Endodermal cell (in vitro differentiated cells): Measurements from ENCODE around the gene CFHR2. TPM values are rescaled to one million over a fixed set of nuclear protein-coding genes. Genes with fewer than 3 reads are reported as not detected.

Experiments used
- DNase-seq: peaks from one replicate; pipeline ENCODE4 v3.0.0-alpha.2; 2017
- H3K27ac ChIP-seq: 2 replicates; pipeline ENCODE4 v1.5.1; 2013; ENCODE audit warnings: mild to moderate bottlenecking, low read depth, low read length, moderate library complexity
- H3K27me3 ChIP-seq: 2 replicates; pipeline ENCODE4 v1.6.1; 2013; ENCODE audit warnings: mild to moderate bottlenecking, low read length, moderate library complexity; ENCODE audit not compliant: insufficient read depth, control insufficient read depth, poor library complexity, severe bottlenecking
- H3K36me3 ChIP-seq: 2 replicates; pipeline ENCODE4 v1.7.0; 2013; ENCODE audit warnings: mild to moderate bottlenecking, low read length, moderate library complexity; ENCODE audit not compliant: control insufficient read depth, insufficient read depth
- H3K4me1 ChIP-seq: one replicate; pipeline ENCODE4 v1.7.0; 2013; ENCODE audit warnings: low read length; ENCODE audit not compliant: control insufficient read depth, insufficient read depth
- H3K4me3 ChIP-seq: 2 replicates; pipeline ENCODE4 v1.5.1; 2013; ENCODE audit warnings: mild to moderate bottlenecking, low read length, moderate library complexity
- H3K9ac ChIP-seq: 2 replicates; pipeline ENCODE4 v1.6.1; 2013; ENCODE audit warnings: mild to moderate bottlenecking, low read length, moderate library complexity; ENCODE audit not compliant: poor library complexity, severe bottlenecking; ENCODE audit errors: extremely low read depth
- H3K9me3 ChIP-seq: 2 replicates; pipeline ENCODE4 v1.6.1; 2013; ENCODE audit warnings: mild to moderate bottlenecking, low read length, moderate library complexity; ENCODE audit not compliant: control insufficient read depth
- H3K27ac Mint-ChIP-seq: 2 replicates; pipeline ENCODE4 v1.8.0; 2020; ENCODE audit warnings: mixed read lengths
- H3K27me3 Mint-ChIP-seq: 2 replicates; pipeline ENCODE4 v1.8.0; 2021; ENCODE audit warnings: mild to moderate bottlenecking, mixed read lengths; ENCODE audit not compliant: insufficient read depth
- H3K36me3 Mint-ChIP-seq: 2 replicates; pipeline ENCODE4 v1.8.0; 2020; ENCODE audit warnings: low read depth, mixed read lengths
- H3K4me1 Mint-ChIP-seq: 2 replicates; pipeline ENCODE4 v1.8.0; 2020; ENCODE audit warnings: mixed read lengths
- H3K4me3 Mint-ChIP-seq: 2 replicates; pipeline ENCODE4 v1.8.0; 2020; ENCODE audit warnings: mild to moderate bottlenecking, moderate library complexity, mixed read lengths
- H3K9me3 Mint-ChIP-seq: 2 replicates; pipeline ENCODE4 v1.8.0; 2020; ENCODE audit warnings: mild to moderate bottlenecking, mixed read lengths
- CTCF ChIP-seq: fragments of 200-600 bp; sonication (generic); conservative IDR thresholded peaks from 2 replicates; pipeline ENCODE4 v1.5.0; 2021; ENCODE audit warnings: antibody characterized with exemption, mild to moderate bottlenecking
- WGBS, 2 experiments: methylation state at CpG; one replicate each; pipeline versions ENCODE4 v1.1.5 to v1.1.7; 2013; ENCODE audit warnings: missing lambda C conversion rate in 2 of 2, mixed read lengths in 1 of 2; ENCODE audit not compliant: insufficient coverage in 1 of 2, insufficient read length in 1 of 2; 5-methylcytosine and 5-hydroxymethylcytosine counted together
- total RNA-seq, 2 donors: library from RNA; stranded (reverse); fragmentation: NEBNext Ultra II Directional in 1 of 2; extraction: Animal tissue kit (Norgen Biotek cat#: 25700) in 1 of 2; gene quantifications; 2 replicates in 1 of 2; 3 replicates in 1 of 2; pipeline ENCODE4 v1.2.1, GENCODE V29; 2021

The CFHR2 gene
- total RNA-seq, 2 donors from 2014 or later: not detected

DNA sequence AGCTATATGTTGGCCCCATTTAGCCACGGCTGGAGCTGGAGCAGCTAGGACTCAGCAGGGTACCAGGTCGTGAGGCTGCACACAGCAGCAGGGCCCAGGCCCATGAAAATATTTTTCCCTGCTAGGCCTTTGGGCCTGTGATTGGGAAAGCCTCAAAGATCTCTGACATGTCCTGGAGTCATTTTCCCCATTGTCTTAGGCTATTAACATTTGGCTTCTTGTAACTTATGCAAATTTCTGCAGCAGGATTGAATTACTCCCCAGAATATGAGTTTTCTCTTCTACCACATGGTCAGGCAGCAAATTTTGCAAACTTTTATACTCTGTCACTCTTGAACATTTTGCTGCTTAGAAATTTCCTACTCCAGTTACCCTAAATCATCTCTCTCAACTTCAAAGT, 11.2 kb downstream of the CFHR2 start:
- H3K36me3 Mint-ChIP-seq: no peaks in the 10 kb centered on the region
- Histone ChIP-seq H3K36me3 (no peaks in the 10 kb centered on the region), H3K4me1 (no peaks in the 10 kb centered on the region), H3K4me3 (peak overlapping the region; percentile 59), H3K9ac (no peak overlapping the region), H3K27me3 (peaks cover 6% of the 10 kb centered on the region), H3K27ac (no peak overlapping the region), H3K9me3 (peaks cover 16% of the 10 kb centered on the region)
- DNase-seq: no peak
- 88 to 89% methylated on average over 2 of the region's 2 CpGs for WGBS, 2 experiments
- TF ChIP-seq CTCF: no peak
- peaks cover 5% of the 10 kb centered on the region for H3K4me1 Mint-ChIP-seq
- H3K27ac Mint-ChIP-seq: no peak overlapping the region
- H3K9me3 Mint-ChIP-seq: peaks cover 6% of the 10 kb centered on the region
- H3K27me3 Mint-ChIP-seq: no peaks in the 10 kb centered on the region
- H3K4me3 Mint-ChIP-seq: no peak overlapping the region

- Mint-ChIP-seq H3K27ac (no peak overlapping the region), H3K9me3 (peaks cover 6% of the 10 kb centered on the region), H3K4me3 (no peak overlapping the region), H3K4me1 (peaks cover 5% of the 10 kb centered on the region), H3K27me3 (peaks cover 5% of the 10 kb centered on the region), H3K36me3 (no peaks in the 10 kb centered on the region)
- 77% methylated on average over 1 of the region's 1 CpG; no CpG with 5 or more reads in 1 of the 2 experiments for WGBS, 2 experiments
- Histone ChIP-seq H3K27me3 (peaks cover 6% of the 10 kb centered on the region), H3K36me3 (no peaks in the 10 kb centered on the region), H3K4me3 (no peak overlapping the region), H3K9ac (no peak overlapping the region), H3K9me3 (peaks cover 16% of the 10 kb centered on the region), H3K27ac (no peak overlapping the region), H3K4me1 (no peaks in the 10 kb centered on the region)
- TF ChIP-seq CTCF: no peak
- DNase-seq: peak; percentile 71
Measured at GRCh38 chr1:196955926-196956325, 12.4 kb downstream of the CFHR2 start.

DNA sequence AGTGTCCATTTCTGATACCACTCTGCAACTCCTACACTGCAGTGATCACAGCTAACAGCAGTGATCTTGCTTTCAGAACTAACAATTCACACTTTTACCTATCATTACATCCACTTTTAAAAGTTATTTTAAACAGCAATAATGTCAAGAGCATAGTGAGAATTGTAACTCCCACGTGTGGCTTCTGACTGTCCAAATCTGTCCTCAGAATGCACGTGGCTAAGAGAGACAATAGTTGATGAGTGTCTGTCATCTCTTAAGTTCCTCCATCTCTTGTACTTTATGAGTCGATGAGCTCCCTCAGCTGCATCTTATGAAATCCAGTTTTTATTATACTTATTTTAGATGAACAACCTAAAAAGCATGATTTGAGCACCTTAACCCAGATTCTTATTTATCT, 17.3 kb downstream of the CFHR2 start:
- Mint-ChIP-seq H3K4me3 (no peak overlapping the region), H3K36me3 (no peaks in the 10 kb centered on the region), H3K4me1 (peaks cover 5% of the 10 kb centered on the region), H3K9me3 (no peaks in the 10 kb centered on the region), H3K27ac (no peak overlapping the region), H3K27me3 (peaks cover 5% of the 10 kb centered on the region)
- Histone ChIP-seq H3K27ac (no peak overlapping the region), H3K9me3 (no peaks in the 10 kb centered on the region), H3K36me3 (no peaks in the 10 kb centered on the region), H3K4me1 (no peaks in the 10 kb centered on the region), H3K27me3 (peaks cover 6% of the 10 kb centered on the region), H3K9ac (no peak overlapping the region), H3K4me3 (no peak overlapping the region)
- no peak for DNase-seq
- 85 to 93% methylated on average over 3 of the region's 3 CpGs for WGBS, 2 experiments
- TF ChIP-seq CTCF: no peak
